OCI-LY1 (cell line): ENCODE results near the gene CAV1.

Experiments used
- CTCF ChIP-seq: fragments of 200-600 bp; sonication (generic), shearing (Covaris generic); IDR thresholded peaks from 2 replicates; pipeline ENCODE4 v1.5.1; 2017; ENCODE audit warnings: mild to moderate bottlenecking, antibody characterized with exemption, low read length, moderate library complexity, mixed read lengths
- EZH2 ChIP-seq: fragments of 200-600 bp; sonication (generic), shearing (Covaris generic); IDR thresholded peaks from 2 replicates; pipeline ENCODE4 v1.8.0; 2017; ENCODE audit warnings: borderline replicate concordance, mixed run types, mild to moderate bottlenecking, antibody characterized with exemption, low read length, moderate library complexity, mixed read lengths

- TF ChIP-seq CTCF (no peak), EZH2 (no peak)
These were observed 45.5 kb downstream of the CAV1 start for GRCh38 chr7:116570306-116570705.
